T follicular helper cell (primary cell): ENCODE measurements around the gene GMDS.

Experiments used
- DNase-seq: peaks from one replicate; pipeline ENCODE4 v3.0.0-alpha.2; 2020; ENCODE audit warnings: low read depth

Gene GMDS

DNA sequence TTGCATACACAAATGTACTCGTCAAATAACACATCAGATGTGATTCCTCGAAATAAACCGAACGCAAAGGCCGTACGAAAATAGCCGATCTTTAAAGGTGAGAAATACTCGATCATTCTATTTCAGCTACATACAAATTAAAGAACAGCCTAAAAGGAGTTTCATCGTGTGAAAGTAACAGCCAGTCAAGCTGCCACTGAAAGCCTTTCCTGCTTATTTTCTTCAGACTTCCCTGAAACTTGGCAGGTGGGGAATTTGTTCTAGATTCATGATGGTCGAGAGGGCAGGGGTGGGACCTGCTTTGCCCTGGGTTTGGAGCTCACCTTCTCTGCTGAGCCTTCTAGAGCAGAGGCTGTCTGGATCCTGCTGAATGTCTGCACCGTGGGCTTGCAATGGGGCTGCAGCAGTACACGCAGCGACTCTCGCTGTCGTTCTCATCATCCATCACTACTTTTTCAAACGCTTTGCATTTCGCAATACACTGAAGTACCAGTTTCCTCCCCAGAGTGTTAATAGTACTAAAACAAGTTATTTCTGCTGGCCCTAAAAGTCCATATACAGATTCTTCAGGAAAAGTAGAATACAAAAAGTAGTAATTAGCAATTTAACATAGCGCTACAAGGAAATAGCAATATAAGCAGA, 619.5 kb downstream of the GMDS start:
- no peak for DNase-seq

DNA sequence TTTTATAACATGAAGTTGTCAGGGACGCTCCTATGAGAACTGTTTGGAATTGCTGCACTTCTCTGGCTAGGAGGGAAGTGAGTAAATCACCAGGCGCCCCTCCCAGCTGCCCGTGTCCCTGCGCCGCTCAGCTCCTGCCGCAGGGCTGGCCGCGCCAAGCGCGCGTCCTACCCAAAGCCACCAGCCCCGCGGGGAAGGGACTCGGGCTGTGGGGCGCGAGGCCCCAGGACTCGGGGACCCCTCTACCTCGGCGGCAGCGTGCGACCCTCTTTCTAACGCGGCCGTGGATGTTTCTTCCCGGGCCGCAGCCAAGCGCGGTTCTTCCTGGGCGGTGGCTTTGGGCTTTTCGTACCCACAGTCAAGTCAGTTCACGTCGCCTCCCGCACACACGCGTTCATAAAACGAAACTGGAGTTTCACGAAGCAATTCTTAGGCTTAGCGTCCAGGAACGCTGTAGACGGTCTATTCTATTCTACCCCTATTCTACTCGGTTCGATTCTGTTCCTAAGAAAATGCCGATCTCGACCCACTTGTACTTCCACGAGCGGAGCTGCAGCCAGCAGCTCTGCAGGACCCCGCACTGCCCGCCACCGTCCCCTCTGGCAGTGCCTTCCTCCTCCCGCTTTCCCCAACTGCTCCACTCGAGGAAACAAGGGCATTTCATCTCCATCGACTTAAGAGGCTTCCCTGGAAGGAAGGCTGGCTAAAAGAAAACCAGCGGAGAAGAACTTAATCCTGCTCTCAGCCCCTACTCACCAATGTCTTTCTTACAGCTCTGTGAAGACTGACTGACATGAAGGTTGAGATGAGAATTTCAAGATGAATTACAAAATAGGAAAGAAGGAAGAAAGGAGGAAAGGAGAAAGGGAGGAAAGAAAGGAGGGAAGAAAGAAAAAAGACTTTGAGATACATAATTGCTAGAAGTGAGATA, 620.3 kb downstream of the GMDS start:
- DNase-seq: no peak

DNA sequence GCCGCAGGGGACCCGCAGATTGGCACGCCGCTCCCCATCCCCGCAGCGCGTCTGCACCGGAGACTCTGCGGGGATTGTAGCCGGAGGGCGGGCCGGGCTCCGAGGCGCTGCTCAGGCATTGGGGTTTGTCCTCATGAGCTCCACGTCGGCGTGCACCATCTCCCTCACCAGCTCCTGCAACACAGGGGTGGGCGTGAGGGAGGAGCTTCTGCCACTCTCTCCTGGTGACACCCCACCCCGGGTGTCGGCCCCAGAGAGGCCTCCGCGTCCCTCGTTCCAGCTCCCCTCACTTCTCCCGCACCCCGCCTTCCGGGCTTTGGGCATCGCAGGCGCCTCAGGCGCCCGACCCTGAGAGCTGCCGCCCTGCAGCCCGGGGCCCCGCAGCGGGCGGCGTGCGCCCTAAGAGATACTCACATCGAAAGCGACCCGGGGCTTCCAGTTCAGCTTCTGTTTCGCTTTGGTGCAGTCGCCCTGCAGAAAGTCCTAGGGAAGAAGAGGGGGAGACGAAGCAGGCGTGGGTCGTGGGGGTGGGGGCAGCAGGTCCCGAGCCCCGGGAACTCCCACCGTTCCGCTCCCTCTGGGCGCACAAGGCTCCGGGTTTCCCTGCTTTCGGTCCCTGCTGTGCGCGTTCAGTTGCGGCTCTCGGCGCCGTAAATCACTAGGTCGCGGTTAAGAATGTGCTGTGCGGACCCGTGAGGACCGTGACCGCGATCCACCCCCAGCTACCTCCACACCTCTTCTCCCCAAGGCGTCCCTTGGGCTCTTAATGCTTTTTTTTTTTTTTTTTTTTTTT, 621.2 kb downstream of the GMDS start:
- DNase-seq: no peak

- DNase-seq: no peak
Measured at GRCh38 chr6:1623769-1624057, 621.7 kb downstream of the GMDS start.

DNA sequence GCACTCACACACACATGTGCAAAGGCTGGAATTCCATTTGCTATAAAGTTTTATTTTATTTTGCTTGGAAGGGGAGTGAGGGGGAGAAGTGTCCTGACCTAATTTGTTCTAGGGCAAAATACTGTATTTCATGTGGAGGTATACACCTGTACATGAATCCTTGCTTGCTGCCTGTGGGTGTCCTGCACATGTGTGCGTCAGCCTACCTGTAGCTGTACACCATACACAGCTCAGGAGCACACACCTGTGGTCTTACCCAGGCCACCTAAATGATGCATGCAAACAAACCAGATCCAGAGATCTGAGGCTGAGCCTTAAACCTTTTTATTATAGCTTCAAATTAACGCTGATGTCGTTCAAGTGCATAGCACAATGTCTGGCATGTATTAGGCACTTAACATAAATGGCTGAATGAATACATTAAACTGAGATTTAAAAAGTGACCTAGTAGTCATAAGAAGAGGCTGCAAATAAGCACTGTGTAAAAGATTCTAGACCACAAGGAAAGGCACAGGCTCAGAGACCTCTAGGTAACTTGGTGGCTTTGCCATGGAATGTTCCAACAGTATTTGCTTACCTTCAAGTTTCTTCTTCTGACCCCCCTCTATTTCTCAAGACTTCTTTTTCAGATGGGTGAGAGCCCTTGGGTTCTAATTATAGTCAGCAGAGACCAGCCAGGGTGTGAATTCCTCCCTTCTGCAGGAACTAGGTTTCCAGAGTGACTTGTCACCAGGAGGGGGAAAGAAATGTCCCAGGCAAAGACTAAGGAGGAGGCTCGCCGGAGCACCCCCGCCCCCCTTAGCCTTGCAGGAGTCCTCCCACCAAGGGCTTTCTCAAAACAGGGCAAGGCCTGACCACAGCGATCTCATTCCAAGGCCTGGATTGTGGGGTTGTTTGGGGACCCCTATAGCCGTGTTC, 622.3 kb downstream of the GMDS start:
- DNase-seq: no peak

GRCh38 chr6:1622220-1622850, 623.1 kb downstream of the GMDS start:
- DNase-seq: no peak

GRCh38 chr6:1621070-1621701, 624.2 kb downstream of the GMDS start:
- DNase-seq: no peak

DNA sequence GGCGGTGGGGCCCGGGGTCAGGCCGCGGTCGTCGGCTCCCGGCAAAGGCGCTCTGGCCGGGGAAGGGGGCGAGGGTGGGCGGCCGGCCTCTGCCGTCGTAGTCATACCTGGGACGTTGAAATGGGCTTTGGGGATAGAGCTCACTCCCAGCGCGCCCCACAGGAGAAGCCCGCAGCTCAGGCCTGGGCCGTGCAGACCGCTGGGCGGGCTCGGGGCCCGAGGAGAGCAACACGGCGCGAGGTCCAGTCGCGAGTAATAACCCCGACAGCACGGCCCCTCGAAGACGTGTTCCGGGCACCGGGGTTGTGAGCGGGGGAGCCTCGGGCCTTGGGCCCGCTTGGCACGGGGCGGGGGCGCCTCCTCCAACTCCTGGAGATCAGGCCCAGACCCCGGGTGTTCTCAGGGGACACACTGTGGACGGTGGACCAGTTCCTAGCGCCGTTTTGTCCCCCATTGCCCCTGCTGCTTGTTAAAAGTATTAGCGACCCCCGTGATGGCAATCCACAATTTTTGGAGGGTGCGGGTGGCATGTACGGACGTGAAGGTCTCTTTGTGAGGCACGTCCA, 624.8 kb downstream of the GMDS start:
- DNase-seq: no peak

- no peak for DNase-seq
Measured at GRCh38 chr6:1619673-1620503, 625.5 kb downstream of the GMDS start.

GRCh38 chr6:1619098-1619672, 626.2 kb downstream of the GMDS start:
- no peak for DNase-seq

DNA sequence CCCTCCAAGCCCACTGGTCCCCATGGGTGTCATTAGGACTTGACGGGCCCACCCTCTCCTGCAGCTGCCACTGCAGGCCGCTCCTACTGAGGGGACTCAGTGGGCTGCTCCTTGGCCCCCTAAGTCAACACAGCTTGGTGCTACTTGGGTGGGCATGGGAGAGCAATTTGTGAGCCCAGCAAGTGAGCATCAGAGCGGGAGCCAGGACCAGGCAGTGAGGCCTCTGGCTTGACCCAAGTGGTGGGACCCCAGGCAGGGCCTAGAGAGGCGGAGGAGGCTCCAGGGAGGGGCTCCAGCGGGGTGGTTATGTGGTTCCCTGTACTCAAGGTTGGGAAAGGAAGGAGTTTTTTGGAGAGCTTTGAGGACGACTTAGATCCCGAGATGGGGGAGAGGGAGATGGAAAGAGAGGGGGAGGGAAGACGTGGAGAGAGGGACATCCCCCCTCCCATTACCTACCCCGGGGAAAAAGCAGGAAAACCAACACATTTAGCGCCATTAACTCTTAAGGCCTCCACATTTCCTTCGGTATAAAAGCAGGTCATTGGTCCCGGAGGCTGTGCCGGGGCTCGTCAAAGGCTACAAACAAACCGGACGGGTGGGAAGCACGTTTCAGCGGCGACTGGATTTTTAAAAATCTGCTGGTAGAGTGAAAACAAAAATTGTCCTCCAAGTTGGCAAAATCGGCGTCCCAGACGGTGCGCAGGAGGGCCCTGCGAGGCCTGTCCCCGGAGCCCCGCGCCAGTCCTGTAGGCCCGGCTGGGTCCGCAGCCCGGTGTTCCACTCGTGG, 626.9 kb downstream of the GMDS start:
- no peak for DNase-seq

DNA sequence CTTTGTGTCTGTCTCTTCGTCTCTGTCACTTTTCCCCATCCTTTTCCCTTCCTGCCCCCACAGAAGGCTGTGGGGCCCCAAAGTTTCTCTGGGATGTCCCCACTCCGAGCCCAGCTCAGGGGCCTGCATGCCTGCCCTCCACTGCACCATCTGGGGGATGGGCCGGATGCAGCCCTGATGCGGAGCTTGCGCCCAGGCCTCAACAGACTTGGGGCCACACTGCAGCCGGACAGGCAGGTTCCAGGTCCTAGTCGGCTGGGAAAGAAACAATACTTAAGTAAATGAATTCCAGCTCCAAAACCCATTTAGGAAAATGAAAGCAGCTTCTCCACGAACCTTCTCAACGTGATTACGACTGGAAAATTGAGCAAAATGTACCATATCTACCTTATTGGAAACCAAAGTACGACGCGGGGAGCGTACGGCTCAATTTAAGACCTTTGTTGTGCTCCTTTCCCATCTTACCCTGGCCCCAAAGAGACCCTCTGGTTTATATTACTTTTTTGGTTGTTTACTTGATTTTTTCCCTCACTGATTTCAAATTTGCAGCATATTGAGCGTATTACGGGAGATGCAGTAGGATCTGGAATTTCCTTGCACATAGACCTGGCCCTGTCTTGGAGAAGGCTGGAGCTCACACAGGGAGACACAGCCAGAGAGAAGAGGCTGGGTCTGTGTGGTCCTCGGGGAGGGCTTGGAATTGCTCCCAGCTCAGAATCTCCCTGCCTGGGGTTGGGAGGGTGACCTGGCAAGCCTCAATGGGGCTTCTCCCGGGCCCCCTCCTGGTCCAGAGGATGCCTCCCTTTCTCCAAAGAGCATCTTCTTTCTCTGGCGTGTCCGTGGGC, 627.7 kb downstream of the GMDS start:
- DNase-seq: no peak

GRCh38 chr6:1616701-1617463, 628.5 kb downstream of the GMDS start:
- no peak for DNase-seq

GRCh38 chr6:1615853-1616420, 629.5 kb downstream of the GMDS start:
- no peak for DNase-seq

DNA sequence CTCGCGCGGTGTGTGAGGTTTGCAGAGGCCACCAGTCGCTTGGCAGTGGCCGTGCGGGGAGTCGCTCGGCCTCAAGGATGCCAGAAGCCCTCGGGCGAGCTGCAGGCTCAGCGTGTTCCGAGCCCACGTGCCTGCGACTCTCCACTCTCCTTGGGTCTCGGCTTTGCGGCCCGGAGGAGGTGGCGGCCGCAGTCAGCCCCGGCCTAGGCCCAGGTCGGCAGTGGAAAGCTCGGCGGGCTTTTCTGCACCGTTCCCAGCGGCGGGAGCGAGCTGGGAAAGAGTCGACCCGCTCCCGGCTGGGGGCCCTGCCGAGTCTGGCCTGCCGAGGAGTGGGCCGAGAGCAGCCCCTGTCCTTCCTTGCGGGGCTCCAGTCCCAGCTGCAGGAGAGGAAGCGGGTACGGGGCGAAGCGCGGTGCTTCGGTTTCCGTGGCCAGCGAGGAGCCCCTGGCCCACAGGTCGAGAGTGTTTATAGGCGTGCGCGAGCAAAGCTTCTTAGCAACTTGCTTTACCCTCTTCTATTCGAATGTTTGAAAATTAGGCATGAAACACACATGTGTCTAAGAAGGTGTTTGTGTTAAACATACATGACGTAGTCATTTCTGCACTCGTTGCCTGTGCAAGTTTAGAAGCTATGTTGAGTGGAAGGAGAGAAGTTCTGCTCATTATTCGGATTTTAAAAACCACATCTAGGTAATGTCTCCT, 630.1 kb downstream of the GMDS start:
- DNase-seq: no peak
